ENCODE measurements around the gene ZNF501. TPM values are rescaled to one million over a fixed set of nuclear protein-coding genes. Genes with fewer than 3 reads are reported as not detected.

Gene ZNF501
- total and polyA plus RNA-seq, 8 donors, result 4.4 to 10.2 (median 9.3) TPM

GRCh38 chr3:44771424-44772098 is 42.1 kb downstream of the ZNF501 start:
- no peak overlapping the region for H3K27ac ChIP-seq
- peaks cover 0 to 54% of the 10 kb centered on the region in 2 donors for H3K9me3 ChIP-seq
- no peak for DNase-seq
- no peak overlapping the region for H3K4me3 ChIP-seq
- no peak for TF ChIP-seq CTCF (IDR thresholded peaks at IDR 0.05)
- ATAC-seq, result no peak
- no peaks in the 10 kb centered on the region for H3K27me3 ChIP-seq
- H3K4me1 ChIP-seq, result no peaks in the 10 kb centered on the region
- intact Hi-C loops (cut with DNase I), result no loop called here
- H3K36me3 ChIP-seq, result peaks cover 0 to 16% of the 10 kb centered on the region in 2 donors

GRCh38 chr3:44772099-44772442 is 42.6 kb downstream of the ZNF501 start:
- no peak for ATAC-seq
- no peak for DNase-seq
- TF ChIP-seq CTCF (IDR thresholded peaks at IDR 0.05), result no peak
- H3K4me1 ChIP-seq, result no peaks in the 10 kb centered on the region
- H3K27ac ChIP-seq, result no peak overlapping the region
- H3K36me3 ChIP-seq, result peaks cover 0 to 19% of the 10 kb centered on the region in 2 donors
- peaks cover 0 to 54% of the 10 kb centered on the region in 2 donors for H3K9me3 ChIP-seq
- H3K27me3 ChIP-seq, result no peaks in the 10 kb centered on the region
- intact Hi-C loops (cut with DNase I), result no loop called here
- H3K4me3 ChIP-seq, result no peak overlapping the region

- ATAC-seq, result no peak
These were observed 53.5 kb downstream of the ZNF501 start for GRCh38 chr3:44782891-44783290.

More at GRCh38 chr3:44782891-44783290, 53.5 kb downstream of the ZNF501 start:
- Histone ChIP-seq H3K9me3 (no peaks in the 10 kb centered on the region), H3K27me3 (no peaks in the 10 kb centered on the region), H3K36me3 (no peaks in the 10 kb centered on the region), H3K4me1 (no peaks in the 10 kb centered on the region), H3K27ac (no peak overlapping the region), H3K4me3 (no peak overlapping the region)
- DNase-seq, result no peak
- intact Hi-C loops (cut with DNase I), result no loop called here
- TF ChIP-seq CTCF (IDR thresholded peaks at IDR 0.05), result no peak

Other genes starting within 250 kb of the ZNF501 start
- gene ZKSCAN7, start 174.4 kb upstream of the ZNF501 start, total RNA-seq, result 1 to 10 TPM; 4.0 to 6.0 TPM
- gene ZKSCAN7, start 174.4 kb upstream of the ZNF501 start, polyA plus RNA-seq (ENCODE audit: insufficient read length in 6 of 6), result 10 to 100 TPM; 15.9 to 19.1 (median 18.2) TPM
- gene ZNF660, start 144.7 kb upstream of the ZNF501 start, total RNA-seq, result 1 to 10 TPM; 2.8 to 4.9 TPM
- 10 to 100 TPM; 15.3 to 27.9 (median 22.2) TPM for gene ZNF660, start 144.7 kb upstream of the ZNF501 start, polyA plus RNA-seq (ENCODE audit: insufficient read length in 6 of 6)
- gene ZNF197, start 104.6 kb upstream of the ZNF501 start, total RNA-seq, result 10 to 100 TPM; 13.1 to 14.1 TPM
- gene ZNF197, start 104.6 kb upstream of the ZNF501 start, polyA plus RNA-seq (ENCODE audit: insufficient read length in 6 of 6), result 10 to 100 TPM; 33.7 to 37.0 (median 36.6) TPM
- gene ZNF35, start 80.9 kb upstream of the ZNF501 start, total RNA-seq, result 1 to 10 TPM; 8.4 to 9.2 TPM
- 10 to 100 TPM; 10.4 to 13.3 (median 11.4) TPM for gene ZNF35, start 80.9 kb upstream of the ZNF501 start, polyA plus RNA-seq (ENCODE audit: insufficient read length in 6 of 6)
- gene ZNF502, start 17.0 kb upstream of the ZNF501 start, total RNA-seq, result 1 to 10 TPM; 3.6 to 3.9 TPM
- 10 to 100 TPM; 11.8 to 13.6 (median 12.5) TPM for gene ZNF502, start 17.0 kb upstream of the ZNF501 start, polyA plus RNA-seq (ENCODE audit: insufficient read length in 6 of 6)
- 10 to 100 TPM; 20.4 to 24.5 TPM for gene KIAA1143, start 32.0 kb downstream of the ZNF501 start, total RNA-seq
- gene KIAA1143, start 32.0 kb downstream of the ZNF501 start, polyA plus RNA-seq (ENCODE audit: insufficient read length in 6 of 6), result 10 to 100 TPM; 45.9 to 60.7 (median 57.3) TPM
- gene KIF15, start 32.2 kb downstream of the ZNF501 start, total RNA-seq, result 1 to 10 TPM; 1.8 to 3.9 TPM
- 10 to 100 TPM; 16.5 to 51.3 (median 28.6) TPM for gene KIF15, start 32.2 kb downstream of the ZNF501 start, polyA plus RNA-seq (ENCODE audit: insufficient read length in 6 of 6)
- gene TMEM42, start 132.3 kb downstream of the ZNF501 start, total RNA-seq, result 10 to 100 TPM; 14.2 to 18.4 TPM
- gene TMEM42, start 132.3 kb downstream of the ZNF501 start, polyA plus RNA-seq (ENCODE audit: insufficient read length in 6 of 6), result 10 to 100 TPM; 20.4 to 26.0 (median 23.4) TPM
- not detected for gene TGM4, start 145.0 kb downstream of the ZNF501 start, total RNA-seq
- under 1 TPM in 5 of 6 donors, not detected in 1; 0.06 to 0.14 (median 0.06) TPM for gene TGM4, start 145.0 kb downstream of the ZNF501 start, polyA plus RNA-seq (ENCODE audit: insufficient read length in 6 of 6)
- 100 to 1,000 TPM in 1 of 2 donors, 10 to 100 TPM in 1; 86.8 to 129 TPM for gene ZDHHC3, start 246.5 kb downstream of the ZNF501 start, total RNA-seq
- 100 to 1,000 TPM; 104 to 134 (median 123) TPM for gene ZDHHC3, start 246.5 kb downstream of the ZNF501 start, polyA plus RNA-seq (ENCODE audit: insufficient read length in 6 of 6)
- 10 to 100 TPM; 33.2 to 34.8 TPM for gene EXOSC7, start 246.6 kb downstream of the ZNF501 start, total RNA-seq
- 10 to 100 TPM; 59.6 to 76.2 (median 64.5) TPM for gene EXOSC7, start 246.6 kb downstream of the ZNF501 start, polyA plus RNA-seq (ENCODE audit: insufficient read length in 6 of 6)

All from left lung (tissue), 10 donors.